Heart left ventricle (tissue), 13 donors: ENCODE results near the gene CCSER1.

Experiments
- POLR2A ChIP-seq, 2 donors: fragments of 450-650 bp; IDR thresholded peaks; one replicate each; pipeline ENCODE4 v1.6.1; 2017; ENCODE audit warnings: antibody characterized with exemption in 2 of 2, mild to moderate bottlenecking in 2 of 2, moderate library complexity in 2 of 2
- TF ChIP-seq, protein P1 (sequence below), 12 donors: fragments of 200-600 bp; sonication (generic) in 4 of 12; IDR thresholded peaks; one replicate each; pipeline versions ENCODE4 v1.5.0 to v1.8.0; 2018 to 2022; ENCODE audit warnings: antibody characterized with exemption in 12 of 12, mild to moderate bottlenecking in 5 of 12
- donor health status: ischemic (EF 13 %, LVEDD 7.1; RV severe dilation, severe dysfunction).
- donor health status: DM: no; HTN: yes; CAD: no.
- donor health status: DM: no; HTN: no; CAD: no.
- donor health status: ischemic (EF 25% LVEDD 6.9; RV normal size, moderate dysfunction).
- donor health status: ischemic (EF 25% LVEDD 5.7; RV mildly dilated, moderate dysfunction).
- donor health status: ischemic (EF 35%, LVEDD 5.7; RV mildly dilated, moderate dysfunction).
- donor health status: nonischemic (EF 11% LVEDD 7.7; RV severe dilation, severe dysfunction).
- donor health status: DM: yes; HTN: yes; CAD: no.
- donor health status: PGD.
- donor health status: ischemic (EF 29% LVEDD 5.4; RV normal size, mild dysfunction).
- donor health status: nonischemic (EF 23%, LVEDD 6.1; RV moderate dilation, normal function).

DNA sequence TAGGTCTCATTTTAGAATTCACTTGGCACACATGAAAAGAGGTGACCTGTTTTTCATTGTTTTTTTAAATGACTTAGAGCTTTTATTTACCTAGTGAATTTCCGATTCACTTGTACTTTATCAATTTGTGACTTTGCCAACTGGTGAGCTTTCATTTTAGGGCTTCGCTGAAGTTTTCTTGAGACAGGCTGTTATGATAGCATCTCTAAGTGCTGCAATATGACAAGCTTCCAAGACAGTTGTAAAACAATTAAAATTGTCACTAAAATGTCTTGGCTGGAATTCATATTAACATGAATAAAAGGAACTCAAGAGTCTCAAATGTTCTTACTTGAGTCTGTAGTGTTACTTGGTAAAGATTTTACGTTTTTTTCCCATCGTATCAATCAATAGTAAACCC, 1344.9 kb downstream of the CCSER1 start:
- TF ChIP-seq, protein P1, sequence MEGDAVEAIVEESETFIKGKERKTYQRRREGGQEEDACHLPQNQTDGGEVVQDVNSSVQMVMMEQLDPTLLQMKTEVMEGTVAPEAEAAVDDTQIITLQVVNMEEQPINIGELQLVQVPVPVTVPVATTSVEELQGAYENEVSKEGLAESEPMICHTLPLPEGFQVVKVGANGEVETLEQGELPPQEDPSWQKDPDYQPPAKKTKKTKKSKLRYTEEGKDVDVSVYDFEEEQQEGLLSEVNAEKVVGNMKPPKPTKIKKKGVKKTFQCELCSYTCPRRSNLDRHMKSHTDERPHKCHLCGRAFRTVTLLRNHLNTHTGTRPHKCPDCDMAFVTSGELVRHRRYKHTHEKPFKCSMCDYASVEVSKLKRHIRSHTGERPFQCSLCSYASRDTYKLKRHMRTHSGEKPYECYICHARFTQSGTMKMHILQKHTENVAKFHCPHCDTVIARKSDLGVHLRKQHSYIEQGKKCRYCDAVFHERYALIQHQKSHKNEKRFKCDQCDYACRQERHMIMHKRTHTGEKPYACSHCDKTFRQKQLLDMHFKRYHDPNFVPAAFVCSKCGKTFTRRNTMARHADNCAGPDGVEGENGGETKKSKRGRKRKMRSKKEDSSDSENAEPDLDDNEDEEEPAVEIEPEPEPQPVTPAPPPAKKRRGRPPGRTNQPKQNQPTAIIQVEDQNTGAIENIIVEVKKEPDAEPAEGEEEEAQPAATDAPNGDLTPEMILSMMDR (IDR thresholded peaks at IDR 0.05), result no peak
- no peak for TF ChIP-seq POLR2A (IDR thresholded peaks at IDR 0.05)
